GM21529 (cell line): ENCODE data around the gene KPNA5.
"Not testable (repeated sequence)": the region's sequence is repeated elsewhere in the genome, so short reads cannot be mapped to it uniquely, and the experiment has no call there.

Source experiments
- ATAC-seq: cut with Tn5 transposase; IDR thresholded peaks from one replicate; pipeline ENCODE4 v1.9.1; 2021; ENCODE audit not compliant: unreplicated experiment

KPNA5 gene

DNA sequence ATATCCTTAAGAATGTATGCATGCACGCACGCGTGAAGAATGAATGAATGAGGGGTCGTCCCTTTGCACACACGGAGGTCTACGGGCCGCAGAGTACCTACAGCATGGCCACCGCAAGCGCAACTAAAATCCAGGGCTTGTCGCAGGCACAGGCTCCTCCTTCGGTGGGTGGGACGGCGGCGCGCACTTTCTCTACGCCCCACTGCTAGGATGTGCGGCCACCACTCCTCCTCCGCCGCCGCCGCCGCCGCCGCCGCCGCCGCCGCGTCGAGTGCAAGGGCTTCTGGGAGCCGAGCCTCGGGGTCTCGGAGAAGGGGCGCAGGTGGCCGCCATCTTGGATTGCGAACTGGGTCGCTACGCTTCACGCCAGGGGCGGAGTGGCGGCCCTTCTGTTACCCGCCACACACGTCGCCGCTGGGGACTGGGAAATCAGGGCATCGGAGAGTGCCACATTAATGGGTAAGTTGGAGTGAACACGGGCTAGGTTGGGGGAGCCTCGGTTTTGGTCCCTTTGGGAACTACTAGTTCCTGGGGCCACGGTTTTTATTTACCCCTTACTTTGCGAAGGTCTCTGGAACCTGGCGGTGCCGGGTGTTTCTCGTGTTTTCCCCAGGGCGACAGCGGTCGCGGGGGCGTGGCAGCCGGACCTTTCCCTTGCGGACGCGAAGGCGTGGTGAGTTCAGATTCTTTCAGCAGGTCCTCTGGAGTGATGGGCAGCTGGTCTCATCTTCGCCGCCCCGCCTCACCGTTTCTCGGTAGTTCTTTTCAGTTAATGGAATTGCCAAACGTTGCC lies at the start of gene KPNA5:
KPNA5 (plus strand) TSS at position 332 of the 793 bp plus-strand sequence; CDS start at position 456, 124 bp downstream.
- ATAC-seq, result peak; percentile 96

GRCh38 chr6:116631379-116631990 lies 49.5 kb upstream of the KPNA5 start:
- no peak for ATAC-seq

- no peak for ATAC-seq
Measured at GRCh38 chr6:116633685-116634084, 47.3 kb upstream of the KPNA5 start.

GRCh38 chr6:116648156-116648555 lies 32.9 kb upstream of the KPNA5 start:
- ATAC-seq, result no peak

GRCh38 chr6:116649129-116649528 lies 31.9 kb upstream of the KPNA5 start:
- ATAC-seq, result no peak

DNA sequence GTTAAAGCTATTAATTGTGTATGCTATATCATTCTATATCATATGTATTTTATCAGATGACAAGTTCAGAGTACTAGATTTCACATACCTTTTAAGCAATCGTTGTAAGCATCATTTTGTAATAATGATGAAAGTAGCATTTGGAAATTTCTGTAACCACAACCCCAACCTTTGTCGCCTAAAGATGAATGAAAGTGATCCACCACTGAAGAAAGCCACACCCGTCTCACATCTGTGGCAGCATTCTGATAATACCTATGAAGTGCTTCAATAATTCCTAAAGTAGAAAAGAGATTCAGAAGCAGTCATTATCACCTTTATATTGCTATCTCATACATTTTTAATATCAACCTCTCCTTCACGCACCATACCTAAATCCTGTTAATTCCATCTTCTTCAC lies 29.1 kb upstream of the KPNA5 start:
- no peak for ATAC-seq

GRCh38 chr6:116661594-116661993 lies 19.4 kb upstream of the KPNA5 start:
- no peak for ATAC-seq

- no peak for ATAC-seq
Measured at GRCh38 chr6:116662202-116662601, 18.8 kb upstream of the KPNA5 start.

GRCh38 chr6:116663308-116663707 lies 17.7 kb upstream of the KPNA5 start:
- ATAC-seq, result no peak

DNA sequence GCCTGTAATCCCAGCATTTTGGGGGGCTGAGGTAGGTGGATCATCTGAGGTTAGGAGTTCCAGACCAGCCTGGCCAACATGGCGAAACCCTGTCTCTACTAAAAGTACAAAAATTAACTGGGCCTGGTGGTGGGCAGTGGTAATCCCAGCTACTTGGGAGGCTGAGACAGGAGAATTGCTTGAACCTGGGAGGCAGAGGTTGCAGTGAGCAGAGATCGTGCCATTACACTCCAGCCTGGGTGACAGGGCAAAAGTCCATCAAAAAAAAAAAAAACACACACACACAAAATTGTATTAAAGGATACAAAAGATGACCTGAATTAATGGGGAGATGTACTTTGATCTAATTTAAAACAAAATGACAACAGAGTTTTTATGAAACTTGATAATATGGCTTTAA lies 16.8 kb upstream of the KPNA5 start:
- not testable (repeated sequence) for ATAC-seq

DNA sequence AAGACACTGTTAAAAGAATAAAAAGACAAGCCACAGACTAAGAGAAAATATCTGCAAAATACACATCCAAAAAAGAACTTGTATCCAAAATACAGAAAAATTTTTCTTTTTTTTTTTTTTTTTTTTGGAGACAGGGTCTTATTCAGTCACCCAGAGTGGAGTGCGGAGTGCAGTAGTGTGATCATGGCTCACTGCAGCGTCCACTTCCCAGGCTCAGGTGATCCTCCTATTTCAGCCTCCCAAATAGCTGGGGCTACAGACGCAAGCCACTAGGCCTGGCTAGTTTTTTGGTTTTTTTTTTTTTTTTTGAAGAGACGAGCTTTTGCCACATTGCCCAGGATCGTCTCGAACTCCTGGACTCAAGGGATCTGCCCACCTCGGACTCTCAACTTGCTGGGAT lies 15.5 kb upstream of the KPNA5 start:
- no peak for ATAC-seq

DNA sequence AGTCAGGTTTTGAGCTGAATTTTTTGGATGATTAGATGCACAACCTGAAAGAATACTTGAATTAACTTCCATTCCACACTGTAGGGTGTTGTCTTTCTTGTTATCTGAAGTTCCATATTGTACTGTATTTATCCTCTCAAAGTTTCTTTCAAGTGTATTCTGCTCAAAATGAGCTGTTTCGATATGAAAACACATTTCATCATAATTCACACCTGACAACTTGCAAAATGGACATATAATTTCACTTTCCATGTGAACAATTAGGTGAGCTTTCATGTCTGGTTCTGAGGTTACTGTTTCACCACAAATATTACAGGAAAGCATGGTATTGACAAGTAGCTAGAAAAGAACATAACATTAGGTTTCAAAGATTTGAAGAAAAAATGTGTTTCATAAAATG lies 14.1 kb upstream of the KPNA5 start:
- ATAC-seq, result peak; percentile 52

DNA sequence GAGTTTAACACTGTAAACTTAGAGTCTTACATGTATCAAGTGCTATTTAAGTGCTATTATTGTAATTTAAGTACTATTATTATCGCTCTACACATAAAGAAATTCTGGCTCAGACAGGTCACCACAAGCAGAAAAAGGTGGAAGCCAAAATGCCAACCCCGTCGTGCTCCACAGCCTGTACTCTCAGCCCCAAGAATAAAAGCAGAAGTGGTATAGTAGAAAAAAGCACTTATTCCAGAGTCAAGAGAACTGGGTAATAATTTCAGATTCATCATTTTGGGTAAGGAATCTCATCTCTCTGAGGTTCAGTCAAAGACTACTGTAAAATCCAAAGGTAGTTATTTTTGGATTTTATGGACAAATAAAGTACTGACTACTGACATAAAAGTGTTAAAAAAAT lies 13.4 kb upstream of the KPNA5 start:
- ATAC-seq, result peak; percentile 36

DNA sequence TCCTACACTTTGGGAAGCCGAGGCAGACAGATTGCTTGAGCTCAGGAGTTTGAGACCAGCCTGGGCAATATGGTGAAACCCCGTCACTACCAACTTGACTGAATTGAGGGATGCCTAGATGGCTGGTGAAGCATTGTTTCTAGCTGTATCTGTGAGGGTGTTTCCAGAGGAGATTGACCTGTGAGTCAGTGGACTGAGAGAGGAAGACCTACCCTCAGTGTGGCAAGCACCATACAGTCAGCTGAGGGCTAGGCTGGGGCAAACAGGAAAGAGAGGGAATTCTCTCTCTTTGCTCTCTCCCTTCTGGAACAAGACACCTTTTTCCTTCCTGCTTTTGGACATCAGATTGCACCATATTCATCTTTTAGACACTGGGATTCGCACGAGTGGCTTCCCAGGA lies 8.7 kb upstream of the KPNA5 start:
- no peak for ATAC-seq

DNA sequence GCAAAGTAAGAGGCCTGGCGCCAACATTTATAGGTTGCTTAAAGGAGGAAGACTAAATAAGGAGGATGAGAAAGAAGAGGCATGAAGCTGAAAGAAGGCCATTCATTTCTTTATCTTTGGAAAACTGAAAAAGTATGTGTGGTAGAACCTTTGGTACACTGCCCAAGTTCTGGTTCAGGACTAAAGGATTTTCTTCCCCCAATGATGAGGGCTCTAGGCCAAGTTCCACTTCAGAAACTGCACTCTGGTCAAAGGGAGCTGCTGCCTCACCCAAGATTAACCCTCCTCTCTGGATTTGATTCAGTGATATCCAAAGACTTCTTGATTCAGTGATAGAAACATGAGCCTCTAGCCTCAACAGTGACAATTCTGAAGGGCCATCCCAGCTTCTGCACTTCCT lies 5.0 kb upstream of the KPNA5 start:
- no peak for ATAC-seq

GRCh38 chr6:116682334-116682712 lies 1.3 kb downstream of the KPNA5 start:
- ATAC-seq, result peak; percentile 23

GRCh38 chr6:116685437-116685993 lies 4.5 kb downstream of the KPNA5 start:
- no peak for ATAC-seq

- not testable (repeated sequence) for ATAC-seq
Measured at GRCh38 chr6:116686475-116687101, 5.6 kb downstream of the KPNA5 start.

- ATAC-seq, result no peak
Measured at GRCh38 chr6:116691154-116691553, 10.1 kb downstream of the KPNA5 start.

- not testable (repeated sequence) for ATAC-seq
Measured at GRCh38 chr6:116692873-116693272, 11.9 kb downstream of the KPNA5 start.

GRCh38 chr6:116693275-116693674 lies 12.3 kb downstream of the KPNA5 start:
- ATAC-seq, result not testable (repeated sequence)

- peak; percentile 94 for ATAC-seq
Measured at GRCh38 chr6:116695401-116695800, 14.4 kb downstream of the KPNA5 start.
